GM23338 (cell line): ENCODE results near the gene ARL15. TPM values are rescaled to one million over a fixed set of nuclear protein-coding genes. Genes with fewer than 3 reads are reported as not detected.

ENCODE experiments used
- ATAC-seq: fragments of 200-7000 bp; cut with Tn5 transposase; 3 replicates; pipeline ENCODE4 v1.9.1; 2020
- DNase-seq: peaks from one replicate; pipeline ENCODE4 v3.0.0-alpha.2; 2015; ENCODE audit warnings: low spot score
- H2AFZ ChIP-seq: fragments of 200-600 bp; sonication (generic); 2 replicates; pipeline ENCODE4 v1.8.0; 2016; ENCODE audit warnings: antibody characterized with exemption, mild to moderate bottlenecking, moderate library complexity
- H3F3A ChIP-seq: fragments of 200-600 bp; sonication (generic); replicated peaks from 2 replicates; pipeline ENCODE4 v1.8.0; 2017; ENCODE audit warnings: antibody characterized with exemption, mixed run types, low read depth
- H3K27ac ChIP-seq: fragments of 200-600 bp; sonication (generic); 2 replicates; pipeline ENCODE4 v1.6.1; 2016; ENCODE audit warnings: low read depth
- H3K27me3 ChIP-seq: fragments of 200-600 bp; sonication (generic); 2 replicates; pipeline ENCODE4 v1.8.0; 2016; ENCODE audit warnings: mild to moderate bottlenecking, mixed run types, moderate library complexity; ENCODE audit not compliant: insufficient read depth
- H3K36me3 ChIP-seq: fragments of 200-600 bp; sonication (generic); 2 replicates; pipeline ENCODE4 v1.8.0; 2016; ENCODE audit warnings: mild to moderate bottlenecking; ENCODE audit not compliant: insufficient read depth
- H3K4me1 ChIP-seq: fragments of 200-600 bp; sonication (generic); 2 replicates; pipeline ENCODE4 v1.8.0; 2016; ENCODE audit warnings: mild to moderate bottlenecking, moderate library complexity; ENCODE audit not compliant: insufficient read depth
- H3K4me2 ChIP-seq: fragments of 200-600 bp; sonication (generic); 2 replicates; pipeline ENCODE4 v1.7.1; 2017; ENCODE audit warnings: mixed run types
- H3K4me3 ChIP-seq: fragments of 200-600 bp; sonication (generic); 2 replicates; pipeline ENCODE4 v1.6.1; 2016; ENCODE audit warnings: mixed run types
- H3K79me2 ChIP-seq: fragments of 200-600 bp; sonication (generic); replicated peaks from 2 replicates; pipeline ENCODE4 v1.8.0; 2017; ENCODE audit warnings: mild to moderate bottlenecking; ENCODE audit not compliant: insufficient read depth
- H3K9me2 ChIP-seq: fragments of 200-600 bp; sonication (generic); 2 replicates; pipeline ENCODE4 v1.8.0; 2017; ENCODE audit not compliant: insufficient read depth
- H4K20me1 ChIP-seq: fragments of 200-600 bp; sonication (generic); replicated peaks from 2 replicates; pipeline ENCODE4 v1.8.0; 2017; ENCODE audit warnings: mild to moderate bottlenecking; ENCODE audit not compliant: insufficient read depth
- H3K27ac Mint-ChIP-seq: 2 replicates; pipeline ENCODE4 v1.8.0; 2020; ENCODE audit warnings: inconsistent platforms, mild to moderate bottlenecking, moderate library complexity, mixed read lengths
- H3K27me3 Mint-ChIP-seq: 3 replicates; pipeline ENCODE4 v1.8.0; 2022; ENCODE audit warnings: low read depth, mild to moderate bottlenecking, moderate library complexity, mixed read lengths, inconsistent platforms; ENCODE audit not compliant: insufficient read depth, poor library complexity
- H3K36me3 Mint-ChIP-seq: 3 replicates; pipeline ENCODE4 v1.8.0; 2021; ENCODE audit warnings: low read depth, mild to moderate bottlenecking, inconsistent platforms, moderate library complexity, mixed read lengths
- H3K4me1 Mint-ChIP-seq: 3 replicates; pipeline ENCODE4 v1.8.0; 2020; ENCODE audit warnings: mild to moderate bottlenecking, inconsistent platforms, mixed read lengths
- H3K4me3 Mint-ChIP-seq: 3 replicates; pipeline ENCODE4 v1.8.0; 2021; ENCODE audit warnings: moderate library complexity, mild to moderate bottlenecking, inconsistent platforms, mixed read lengths
- H3K9me3 Mint-ChIP-seq: 3 replicates; pipeline ENCODE4 v1.8.0; 2020; ENCODE audit warnings: moderate library complexity, mild to moderate bottlenecking, inconsistent platforms, mixed read lengths
- CREB1 ChIP-seq: fragments of 250-450 bp; sonication (Bioruptor Pico); IDR thresholded peaks from 2 replicates; pipeline ENCODE4 v1.5.0; 2020; ENCODE audit warnings: low read depth, mild to moderate bottlenecking, moderate library complexity
- EZH2 ChIP-seq: fragments of 200-600 bp; sonication (generic); IDR thresholded peaks from one replicate; pipeline ENCODE4 v1.8.0; 2017; ENCODE audit warnings: antibody characterized with exemption, mild to moderate bottlenecking, low read depth; ENCODE audit not compliant: unreplicated experiment
- EZH2phosphoT487 ChIP-seq: fragments of 200-600 bp; sonication (generic); IDR thresholded peaks from one replicate; pipeline ENCODE4 v1.8.1; 2018; ENCODE audit warnings: antibody characterized with exemption; ENCODE audit not compliant: unreplicated experiment
- JUNB ChIP-seq: IDR thresholded peaks from one replicate; pipeline ENCODE4 v1.6.1; 2016; ENCODE audit warnings: antibody characterized with exemption; ENCODE audit not compliant: unreplicated experiment
- NANOG ChIP-seq: IDR thresholded peaks from 2 replicates; pipeline ENCODE4 v1.6.1; 2016; ENCODE audit warnings: antibody characterized with exemption, borderline replicate concordance
- POLR2AphosphoS5 ChIP-seq: IDR thresholded peaks from 2 replicates; pipeline ENCODE4 v1.6.1; 2016; ENCODE audit warnings: antibody characterized with exemption, low read depth
- STAT1 ChIP-seq: IDR thresholded peaks from one replicate; pipeline ENCODE4 v1.6.1; 2016; ENCODE audit warnings: antibody characterized with exemption; ENCODE audit not compliant: unreplicated experiment
- ZNF114 ChIP-seq: fragments of 250-450 bp; sonication (Bioruptor Pico); IDR thresholded peaks from 2 replicates; pipeline ENCODE4 v1.5.0; 2020; ENCODE audit warnings: mild to moderate bottlenecking, moderate library complexity
- ZNF331 ChIP-seq: fragments of 250-450 bp; sonication (Bioruptor Pico); IDR thresholded peaks from 2 replicates; pipeline ENCODE4 v1.5.0; 2020; ENCODE audit warnings: low read depth, mild to moderate bottlenecking, moderate library complexity
- polyA plus RNA-seq: library from polyadenylated mRNA; unstranded; fragments of >200 nt; fragmentation: Nextera tagmentation; extraction: Ambion mirVana; gene quantifications from 2 replicates; pipeline ENCODE4 v1.2.1, GENCODE V29; 2016
- total RNA-seq: library from RNA; depleted of rRNA; stranded (reverse); fragments of >200 nt; shearing (Covaris generic); gene quantifications from 2 replicates; pipeline ENCODE4 v1.2.3, GENCODE V29; 2014
- TF ChIP-seq, protein P1 (sequence below), 2 experiments: fragments of 200-600 bp in 1 of 2; sonication (generic) in 1 of 2; conservative IDR thresholded peaks; 2 replicates each; pipeline versions ENCODE4 v1.5.1 to v1.6.1; 2016 to 2017; ENCODE audit warnings: antibody characterized with exemption in 2 of 2, low read depth in 2 of 2, mild to moderate bottlenecking in 2 of 2, moderate library complexity in 1 of 2
- TF ChIP-seq, protein P2 (sequence below): IDR thresholded peaks from 2 replicates; pipeline ENCODE4 v1.6.1; 2016; ENCODE audit warnings: antibody characterized with exemption
- TF ChIP-seq, protein P3 (sequence below): IDR thresholded peaks from one replicate; pipeline ENCODE4 v1.6.1; 2018; ENCODE audit warnings: antibody characterized with exemption; ENCODE audit not compliant: unreplicated experiment
- TF ChIP-seq, protein P4 (sequence below): fragments of 250-450 bp; sonication (Bioruptor Pico); IDR thresholded peaks from 2 replicates; pipeline ENCODE4 v1.5.0; 2020; ENCODE audit warnings: mild to moderate bottlenecking, moderate library complexity

Gene ARL15
- total and polyA plus RNA-seq, 2 experiments from 2014 or later = 13.0 to 54.0 TPM

DNA sequence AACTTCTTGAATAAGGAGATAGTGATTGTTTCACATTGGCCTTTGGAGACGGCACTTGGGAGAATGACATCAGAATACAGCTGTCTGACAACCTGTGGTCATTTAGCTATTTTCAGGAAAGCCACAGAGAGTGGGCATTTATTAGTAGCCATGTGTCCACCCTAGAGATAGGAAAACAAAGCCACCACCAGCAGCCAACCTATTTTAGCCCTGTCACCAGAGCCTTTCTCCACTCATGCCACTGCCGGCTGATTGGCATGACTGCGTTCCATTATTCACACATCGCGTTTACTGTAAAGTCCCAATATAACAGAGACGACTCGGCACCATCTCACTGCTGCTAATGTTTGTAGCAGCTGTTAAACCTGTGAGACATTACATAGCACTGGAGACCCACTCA, 419.9 kb downstream of the ARL15 start:
- H3K4me2 ChIP-seq = no peak overlapping the region
- no peak for TF ChIP-seq EZH2phosphoT487
- TF ChIP-seq ZNF331 (CRISPR knock-in tag) = no peak
- TF ChIP-seq, protein P1, sequence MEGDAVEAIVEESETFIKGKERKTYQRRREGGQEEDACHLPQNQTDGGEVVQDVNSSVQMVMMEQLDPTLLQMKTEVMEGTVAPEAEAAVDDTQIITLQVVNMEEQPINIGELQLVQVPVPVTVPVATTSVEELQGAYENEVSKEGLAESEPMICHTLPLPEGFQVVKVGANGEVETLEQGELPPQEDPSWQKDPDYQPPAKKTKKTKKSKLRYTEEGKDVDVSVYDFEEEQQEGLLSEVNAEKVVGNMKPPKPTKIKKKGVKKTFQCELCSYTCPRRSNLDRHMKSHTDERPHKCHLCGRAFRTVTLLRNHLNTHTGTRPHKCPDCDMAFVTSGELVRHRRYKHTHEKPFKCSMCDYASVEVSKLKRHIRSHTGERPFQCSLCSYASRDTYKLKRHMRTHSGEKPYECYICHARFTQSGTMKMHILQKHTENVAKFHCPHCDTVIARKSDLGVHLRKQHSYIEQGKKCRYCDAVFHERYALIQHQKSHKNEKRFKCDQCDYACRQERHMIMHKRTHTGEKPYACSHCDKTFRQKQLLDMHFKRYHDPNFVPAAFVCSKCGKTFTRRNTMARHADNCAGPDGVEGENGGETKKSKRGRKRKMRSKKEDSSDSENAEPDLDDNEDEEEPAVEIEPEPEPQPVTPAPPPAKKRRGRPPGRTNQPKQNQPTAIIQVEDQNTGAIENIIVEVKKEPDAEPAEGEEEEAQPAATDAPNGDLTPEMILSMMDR (conservative IDR thresholded peaks at IDR 0.05; ENCODE audit: low read depth in 2 of 2) = no peak
- TF ChIP-seq EZH2 = no peak
- TF ChIP-seq POLR2AphosphoS5 = no peak
- TF ChIP-seq, protein P2, sequence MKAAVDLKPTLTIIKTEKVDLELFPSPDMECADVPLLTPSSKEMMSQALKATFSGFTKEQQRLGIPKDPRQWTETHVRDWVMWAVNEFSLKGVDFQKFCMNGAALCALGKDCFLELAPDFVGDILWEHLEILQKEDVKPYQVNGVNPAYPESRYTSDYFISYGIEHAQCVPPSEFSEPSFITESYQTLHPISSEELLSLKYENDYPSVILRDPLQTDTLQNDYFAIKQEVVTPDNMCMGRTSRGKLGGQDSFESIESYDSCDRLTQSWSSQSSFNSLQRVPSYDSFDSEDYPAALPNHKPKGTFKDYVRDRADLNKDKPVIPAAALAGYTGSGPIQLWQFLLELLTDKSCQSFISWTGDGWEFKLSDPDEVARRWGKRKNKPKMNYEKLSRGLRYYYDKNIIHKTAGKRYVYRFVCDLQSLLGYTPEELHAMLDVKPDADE = no peak
- TF ChIP-seq ZNF114 (CRISPR knock-in tag) = no peak
- no peak for TF ChIP-seq STAT1
- no peak for TF ChIP-seq JUNB
- TF ChIP-seq, protein P3, sequence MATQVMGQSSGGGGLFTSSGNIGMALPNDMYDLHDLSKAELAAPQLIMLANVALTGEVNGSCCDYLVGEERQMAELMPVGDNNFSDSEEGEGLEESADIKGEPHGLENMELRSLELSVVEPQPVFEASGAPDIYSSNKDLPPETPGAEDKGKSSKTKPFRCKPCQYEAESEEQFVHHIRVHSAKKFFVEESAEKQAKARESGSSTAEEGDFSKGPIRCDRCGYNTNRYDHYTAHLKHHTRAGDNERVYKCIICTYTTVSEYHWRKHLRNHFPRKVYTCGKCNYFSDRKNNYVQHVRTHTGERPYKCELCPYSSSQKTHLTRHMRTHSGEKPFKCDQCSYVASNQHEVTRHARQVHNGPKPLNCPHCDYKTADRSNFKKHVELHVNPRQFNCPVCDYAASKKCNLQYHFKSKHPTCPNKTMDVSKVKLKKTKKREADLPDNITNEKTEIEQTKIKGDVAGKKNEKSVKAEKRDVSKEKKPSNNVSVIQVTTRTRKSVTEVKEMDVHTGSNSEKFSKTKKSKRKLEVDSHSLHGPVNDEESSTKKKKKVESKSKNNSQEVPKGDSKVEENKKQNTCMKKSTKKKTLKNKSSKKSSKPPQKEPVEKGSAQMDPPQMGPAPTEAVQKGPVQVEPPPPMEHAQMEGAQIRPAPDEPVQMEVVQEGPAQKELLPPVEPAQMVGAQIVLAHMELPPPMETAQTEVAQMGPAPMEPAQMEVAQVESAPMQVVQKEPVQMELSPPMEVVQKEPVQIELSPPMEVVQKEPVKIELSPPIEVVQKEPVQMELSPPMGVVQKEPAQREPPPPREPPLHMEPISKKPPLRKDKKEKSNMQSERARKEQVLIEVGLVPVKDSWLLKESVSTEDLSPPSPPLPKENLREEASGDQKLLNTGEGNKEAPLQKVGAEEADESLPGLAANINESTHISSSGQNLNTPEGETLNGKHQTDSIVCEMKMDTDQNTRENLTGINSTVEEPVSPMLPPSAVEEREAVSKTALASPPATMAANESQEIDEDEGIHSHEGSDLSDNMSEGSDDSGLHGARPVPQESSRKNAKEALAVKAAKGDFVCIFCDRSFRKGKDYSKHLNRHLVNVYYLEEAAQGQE = no peak
- TF ChIP-seq NANOG = no peak
- TF ChIP-seq CREB1 (CRISPR knock-in tag) = no peak
- TF ChIP-seq, protein P4, sequence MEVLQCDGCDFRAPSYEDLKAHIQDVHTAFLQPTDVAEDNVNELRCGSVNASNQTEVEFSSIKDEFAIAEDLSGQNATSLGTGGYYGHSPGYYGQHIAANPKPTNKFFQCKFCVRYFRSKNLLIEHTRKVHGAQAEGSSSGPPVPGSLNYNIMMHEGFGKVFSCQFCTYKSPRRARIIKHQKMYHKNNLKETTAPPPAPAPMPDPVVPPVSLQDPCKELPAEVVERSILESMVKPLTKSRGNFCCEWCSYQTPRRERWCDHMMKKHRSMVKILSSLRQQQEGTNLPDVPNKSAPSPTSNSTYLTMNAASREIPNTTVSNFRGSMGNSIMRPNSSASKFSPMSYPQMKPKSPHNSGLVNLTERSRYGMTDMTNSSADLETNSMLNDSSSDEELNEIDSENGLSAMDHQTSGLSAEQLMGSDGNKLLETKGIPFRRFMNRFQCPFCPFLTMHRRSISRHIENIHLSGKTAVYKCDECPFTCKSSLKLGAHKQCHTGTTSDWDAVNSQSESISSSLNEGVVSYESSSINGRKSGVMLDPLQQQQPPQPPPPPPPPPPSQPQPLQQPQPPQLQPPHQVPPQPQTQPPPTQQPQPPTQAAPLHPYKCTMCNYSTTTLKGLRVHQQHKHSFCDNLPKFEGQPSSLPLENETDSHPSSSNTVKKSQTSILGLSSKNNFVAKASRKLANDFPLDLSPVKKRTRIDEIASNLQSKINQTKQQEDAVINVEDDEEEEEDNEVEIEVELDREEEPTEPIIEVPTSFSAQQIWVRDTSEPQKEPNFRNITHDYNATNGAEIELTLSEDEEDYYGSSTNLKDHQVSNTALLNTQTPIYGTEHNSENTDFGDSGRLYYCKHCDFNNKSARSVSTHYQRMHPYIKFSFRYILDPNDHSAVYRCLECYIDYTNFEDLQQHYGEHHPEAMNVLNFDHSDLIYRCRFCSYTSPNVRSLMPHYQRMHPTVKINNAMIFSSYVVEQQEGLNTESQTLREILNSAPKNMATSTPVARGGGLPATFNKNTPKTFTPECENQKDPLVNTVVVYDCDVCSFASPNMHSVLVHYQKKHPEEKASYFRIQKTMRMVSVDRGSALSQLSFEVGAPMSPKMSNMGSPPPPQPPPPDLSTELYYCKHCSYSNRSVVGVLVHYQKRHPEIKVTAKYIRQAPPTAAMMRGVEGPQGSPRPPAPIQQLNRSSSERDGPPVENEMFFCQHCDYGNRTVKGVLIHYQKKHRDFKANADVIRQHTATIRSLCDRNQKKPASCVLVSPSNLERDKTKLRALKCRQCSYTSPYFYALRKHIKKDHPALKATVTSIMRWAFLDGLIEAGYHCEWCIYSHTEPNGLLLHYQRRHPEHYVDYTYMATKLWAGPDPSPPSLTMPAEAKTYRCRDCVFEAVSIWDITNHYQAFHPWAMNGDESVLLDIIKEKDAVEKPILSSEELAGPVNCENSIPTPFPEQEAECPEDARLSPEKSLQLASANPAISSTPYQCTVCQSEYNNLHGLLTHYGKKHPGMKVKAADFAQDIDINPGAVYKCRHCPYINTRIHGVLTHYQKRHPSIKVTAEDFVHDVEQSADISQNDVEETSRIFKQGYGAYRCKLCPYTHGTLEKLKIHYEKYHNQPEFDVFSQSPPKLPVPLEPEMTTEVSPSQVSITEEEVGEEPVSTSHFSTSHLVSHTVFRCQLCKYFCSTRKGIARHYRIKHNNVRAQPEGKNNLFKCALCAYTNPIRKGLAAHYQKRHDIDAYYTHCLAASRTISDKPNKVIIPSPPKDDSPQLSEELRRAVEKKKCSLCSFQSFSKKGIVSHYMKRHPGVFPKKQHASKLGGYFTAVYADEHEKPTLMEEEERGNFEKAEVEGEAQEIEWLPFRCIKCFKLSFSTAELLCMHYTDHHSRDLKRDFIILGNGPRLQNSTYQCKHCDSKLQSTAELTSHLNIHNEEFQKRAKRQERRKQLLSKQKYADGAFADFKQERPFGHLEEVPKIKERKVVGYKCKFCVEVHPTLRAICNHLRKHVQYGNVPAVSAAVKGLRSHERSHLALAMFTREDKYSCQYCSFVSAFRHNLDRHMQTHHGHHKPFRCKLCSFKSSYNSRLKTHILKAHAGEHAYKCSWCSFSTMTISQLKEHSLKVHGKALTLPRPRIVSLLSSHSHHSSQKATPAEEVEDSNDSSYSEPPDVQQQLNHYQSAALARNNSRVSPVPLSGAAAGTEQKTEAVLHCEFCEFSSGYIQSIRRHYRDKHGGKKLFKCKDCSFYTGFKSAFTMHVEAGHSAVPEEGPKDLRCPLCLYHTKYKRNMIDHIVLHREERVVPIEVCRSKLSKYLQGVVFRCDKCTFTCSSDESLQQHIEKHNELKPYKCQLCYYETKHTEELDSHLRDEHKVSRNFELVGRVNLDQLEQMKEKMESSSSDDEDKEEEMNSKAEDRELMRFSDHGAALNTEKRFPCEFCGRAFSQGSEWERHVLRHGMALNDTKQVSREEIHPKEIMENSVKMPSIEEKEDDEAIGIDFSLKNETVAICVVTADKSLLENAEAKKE (CRISPR knock-in tag) = no peak
- Mint-ChIP-seq H3K36me3 (no peaks in the 10 kb centered on the region), H3K4me3 (no peak overlapping the region), H3K4me1 (peaks cover 23% of the 10 kb centered on the region), H3K27me3 (no peaks in the 10 kb centered on the region), H3K9me3 (no peaks in the 10 kb centered on the region), H3K27ac (no peak overlapping the region)
- no peak overlapping the region for H2AFZ ChIP-seq
- H3K27me3 ChIP-seq = no peaks in the 10 kb centered on the region
- ATAC-seq (no peak), DNase-seq (no peak)
- H3F3A ChIP-seq = no peaks in the 10 kb centered on the region
- no peaks in the 10 kb centered on the region for H3K9me2 ChIP-seq
- no peaks in the 10 kb centered on the region for H3K36me3 ChIP-seq
- H4K20me1 ChIP-seq = no peaks in the 10 kb centered on the region
- no peaks in the 10 kb centered on the region for H3K79me2 ChIP-seq
- H3K27ac ChIP-seq = no peak overlapping the region
- no peak overlapping the region for H3K4me3 ChIP-seq
- H3K4me1 ChIP-seq = 0 out of 2 replicates have a peak, but pooled peaks cover 5% of the 10 kb centered on the region
